ENCODE measurements around the gene PTPN3.

DNA sequence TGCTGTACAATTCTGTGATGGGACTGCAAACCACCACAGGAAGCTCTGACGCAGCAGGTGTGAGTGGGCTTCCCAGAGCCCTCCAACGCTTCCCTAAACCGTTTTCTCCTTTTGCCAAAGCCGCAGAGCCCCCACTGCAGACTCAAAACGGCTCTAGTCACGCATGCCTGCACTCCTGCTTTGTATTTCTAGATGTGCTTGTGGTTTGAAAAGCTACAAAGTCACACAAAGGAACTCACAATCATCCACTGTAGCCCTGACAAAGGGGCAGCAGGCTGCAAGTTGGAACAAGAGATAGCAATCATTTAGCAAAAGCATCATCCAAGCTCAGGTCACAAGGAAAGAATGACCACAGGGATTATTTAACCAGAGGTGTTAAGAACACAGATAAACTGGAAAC lies 79.3 kb downstream of the PTPN3 start:
- no peak for TF ChIP-seq POLR2A (IDR thresholded peaks at IDR 0.05; ENCODE audit: low read length)
- TF ChIP-seq GATA1 (IDR thresholded peaks at IDR 0.05; ENCODE audit: low read depth, low read length) = no peak

All from erythroblast (primary cell).